H9 (cell line): ENCODE measurements around the gene BCAP29. TPM values are rescaled to one million over a fixed set of nuclear protein-coding genes. Genes with fewer than 3 reads are reported as not detected.

Source experiments
- DNase-seq: peaks from one replicate; pipeline ENCODE4 v3.0.0-alpha.2; 2017
- H2AFZ ChIP-seq: one replicate; pipeline ENCODE4 v1.6.1; 2013; ENCODE audit warnings: mild to moderate bottlenecking, low read length, control low read depth, moderate library complexity
- H2AK5ac ChIP-seq: 2 replicates; pipeline ENCODE4 v1.6.1; 2013; ENCODE audit warnings: low read length, control low read depth, mixed read lengths; ENCODE audit not compliant: insufficient read length
- H2BK120ac ChIP-seq: one replicate; pipeline ENCODE4 v1.6.1; 2013; ENCODE audit warnings: low read depth, mild to moderate bottlenecking, low read length, control low read depth, inconsistent platforms; ENCODE audit not compliant: poor library complexity, severe bottlenecking
- H2BK12ac ChIP-seq: 2 replicates; pipeline ENCODE4 v1.6.1; 2013; ENCODE audit warnings: low read length, control low read depth, mixed read lengths, low read depth; ENCODE audit not compliant: insufficient read length
- H2BK15ac ChIP-seq: 2 replicates; pipeline ENCODE4 v1.6.1; 2013; ENCODE audit warnings: low read depth, low read length, control low read depth
- H2BK20ac ChIP-seq: one replicate; pipeline ENCODE4 v1.6.1; 2013; ENCODE audit warnings: low read depth, mild to moderate bottlenecking, low read length, control low read depth, inconsistent platforms; ENCODE audit not compliant: poor library complexity, severe bottlenecking
- H2BK5ac ChIP-seq: 2 replicates; pipeline ENCODE4 v1.6.1; 2013; ENCODE audit warnings: low read length, control low read depth, mixed read lengths; ENCODE audit not compliant: insufficient read length
- H3K14ac ChIP-seq: 2 replicates; pipeline ENCODE4 v1.6.1; 2013; ENCODE audit warnings: low read length, control low read depth; ENCODE audit not compliant: insufficient read depth
- H3K18ac ChIP-seq: 2 replicates; pipeline ENCODE4 v1.6.1; 2013; ENCODE audit warnings: low read depth, mild to moderate bottlenecking, mixed read lengths, low read length, control low read depth; ENCODE audit not compliant: insufficient read length
- H3K23ac ChIP-seq: 2 replicates; pipeline ENCODE4 v1.6.1; 2013; ENCODE audit warnings: low read length, control low read depth, mixed read lengths, low read depth; ENCODE audit not compliant: insufficient read length
- H3K23me2 ChIP-seq: 2 replicates; pipeline ENCODE4 v1.6.1; 2013; ENCODE audit warnings: low read depth, mild to moderate bottlenecking, mixed read lengths, low read length, control low read depth; ENCODE audit not compliant: insufficient read length, poor library complexity, severe bottlenecking
- H3K27ac ChIP-seq: 2 replicates; pipeline ENCODE4 v1.5.1; 2013; ENCODE audit warnings: low read length, control low read depth, mixed read lengths, low read depth; ENCODE audit not compliant: insufficient read length
- H3K27me3 ChIP-seq: 2 replicates; pipeline ENCODE4 v1.6.1; 2013; ENCODE audit warnings: low read length, control low read depth, inconsistent platforms; ENCODE audit not compliant: insufficient read depth
- H3K4ac ChIP-seq: 2 replicates; pipeline ENCODE4 v1.6.1; 2013; ENCODE audit warnings: low read depth, mild to moderate bottlenecking, control low read depth, inconsistent platforms, low read length, moderate library complexity
- H3K4me1 ChIP-seq: 2 replicates; pipeline ENCODE4 v1.6.1; 2013; ENCODE audit warnings: low read length, control low read depth, inconsistent platforms; ENCODE audit not compliant: insufficient read depth
- H3K4me2 ChIP-seq: 2 replicates; pipeline ENCODE4 v1.6.1; 2013; ENCODE audit warnings: low read length, control low read depth, mixed read lengths; ENCODE audit not compliant: insufficient read length, insufficient read depth
- H3K56ac ChIP-seq: 2 replicates; pipeline ENCODE4 v1.6.1; 2013; ENCODE audit warnings: low read depth, mild to moderate bottlenecking, mixed read lengths, low read length, control low read depth; ENCODE audit not compliant: insufficient read length
- H3K79me1 ChIP-seq: 2 replicates; pipeline ENCODE4 v1.6.1; 2013; ENCODE audit warnings: low read depth, mild to moderate bottlenecking, moderate library complexity, low read length, control low read depth, inconsistent platforms; ENCODE audit not compliant: insufficient read depth, poor library complexity, severe bottlenecking
- H3K79me2 ChIP-seq: 2 replicates; pipeline ENCODE4 v1.6.1; 2013; ENCODE audit warnings: low read length, control low read depth, inconsistent platforms; ENCODE audit not compliant: insufficient read depth
- H3K9ac ChIP-seq: 2 replicates; pipeline ENCODE4 v1.6.1; 2013; ENCODE audit warnings: low read length, control low read depth, mixed read lengths; ENCODE audit not compliant: insufficient read length; ENCODE audit errors: extremely low read depth
- H3K9me3 ChIP-seq: one replicate; pipeline ENCODE4 v1.6.1; 2013; ENCODE audit warnings: low read depth, low read length, inconsistent platforms; ENCODE audit not compliant: control insufficient read depth
- H3T11ph ChIP-seq: one replicate; pipeline ENCODE4 v1.6.1; 2013; ENCODE audit warnings: mild to moderate bottlenecking, low read length, control low read depth, inconsistent platforms
- H4K20me1 ChIP-seq: one replicate; pipeline ENCODE4 v1.6.1; 2013; ENCODE audit not compliant: control insufficient read depth, insufficient read length, insufficient read depth
- H4K5ac ChIP-seq: 2 replicates; pipeline ENCODE4 v1.6.1; 2013; ENCODE audit warnings: low read depth, mild to moderate bottlenecking, mixed read lengths, low read length, control low read depth; ENCODE audit not compliant: insufficient read length
- H4K8ac ChIP-seq: replicated peaks from 2 replicates; pipeline ENCODE4 v1.6.1; 2013; ENCODE audit warnings: low read length, control low read depth, mixed read lengths, low read depth; ENCODE audit not compliant: insufficient read length
- H4K91ac ChIP-seq: 2 replicates; pipeline ENCODE4 v1.6.1; 2013; ENCODE audit warnings: low read depth, mild to moderate bottlenecking, moderate library complexity, mixed read lengths, low read length, control low read depth; ENCODE audit not compliant: insufficient read length
- H3K27ac Mint-ChIP-seq, 3 experiments: 2 replicates in 2 of 3; 3 replicates in 1 of 3; pipeline ENCODE4 v1.8.0; 2020 to 2021; ENCODE audit warnings: mixed read lengths in 3 of 3, mild to moderate bottlenecking in 1 of 3, moderate library complexity in 1 of 3
- H3K27me3 Mint-ChIP-seq: 2 replicates; pipeline ENCODE4 v1.8.0; 2021; ENCODE audit warnings: low read depth, mild to moderate bottlenecking, moderate library complexity, mixed read lengths
- H3K36me3 Mint-ChIP-seq, 3 experiments: 2 replicates in 2 of 3; 3 replicates in 1 of 3; pipeline ENCODE4 v1.8.0; 2020 to 2021; ENCODE audit warnings: low read depth in 3 of 3, mixed read lengths in 3 of 3; ENCODE audit not compliant: insufficient read depth in 1 of 3
- H3K4me1 Mint-ChIP-seq, 2 experiments: 2 replicates each; pipeline ENCODE4 v1.8.0; 2020; ENCODE audit warnings: mixed read lengths in 2 of 2
- H3K4me3 Mint-ChIP-seq, 2 experiments: 2 replicates in 1 of 2; 3 replicates in 1 of 2; pipeline ENCODE4 v1.8.0; 2020 to 2021; ENCODE audit warnings: mild to moderate bottlenecking in 2 of 2, mixed read lengths in 2 of 2, moderate library complexity in 1 of 2
- H3K9me3 Mint-ChIP-seq, 2 experiments: 2 replicates in 1 of 2; 3 replicates in 1 of 2; pipeline ENCODE4 v1.8.0; 2020; ENCODE audit warnings: mild to moderate bottlenecking in 2 of 2, mixed read lengths in 2 of 2, moderate library complexity in 1 of 2
- CTCF ChIP-seq: fragments of 200-600 bp; sonication (generic); conservative IDR thresholded peaks from 3 replicates; pipeline ENCODE4 v1.8.0; 2021; ENCODE audit warnings: antibody characterized with exemption, mild to moderate bottlenecking
- WGBS: extraction: QIAGEN DNeasy Blood & Tissue Kit; methylation state at CpG from one replicate; pipeline ENCODE4 v1.1.7; 2013; ENCODE audit warnings: missing lambda C conversion rate, low lambda C conversion rate, mixed read lengths; ENCODE audit not compliant: insufficient read length; ENCODE audit errors: extremely low coverage; 5-methylcytosine and 5-hydroxymethylcytosine counted together
- total RNA-seq: library from RNA; stranded (reverse); gene quantifications from 2 replicates; pipeline ENCODE4 v1.2.1, GENCODE V29; 2021

Gene BCAP29
- total RNA-seq, 1 experiment from 2014 or later: 30.6 TPM

GRCh38 chr7:107570298-107570697 lies 9.7 kb upstream of the BCAP29 start:
- WGBS: no CpG with 5 or more reads among the region's 2 CpGs
- Mint-ChIP-seq H3K4me1 (no peaks in the 10 kb centered on the region; a peak in 1 of 4 replicates), H3K9me3 (no peaks in the 10 kb centered on the region), H3K4me3 (no peak overlapping the region), H3K27ac (no peak overlapping the region), H3K27me3 (no peaks in the 10 kb centered on the region), H3K36me3 (peaks cover 5 to 27% (median 21%) of the 10 kb centered on the region in 3 experiments)
- Histone ChIP-seq H3K23me2 (no peaks in the 10 kb centered on the region), H3K79me1 (no peaks in the 10 kb centered on the region), H3K79me2 (no peaks in the 10 kb centered on the region), H3K27me3 (no peaks in the 10 kb centered on the region), H4K91ac (no peak overlapping the region), H3K9me3 (no peaks in the 10 kb centered on the region), H4K20me1 (no peaks in the 10 kb centered on the region), H2BK15ac (no peak overlapping the region), H2AK5ac (no peak overlapping the region), H4K8ac (no peak overlapping the region), H2BK5ac (no peak overlapping the region), H4K5ac (no peak overlapping the region), H3K56ac (no peak overlapping the region), H3K4me1 (no peaks in the 10 kb centered on the region), H3K4ac (no peak overlapping the region), H2AFZ (no peak overlapping the region), H3K4me2 (no peak overlapping the region), H3K27ac (no peak overlapping the region), H2BK120ac (no peak overlapping the region), H3K18ac (no peak overlapping the region), H3K9ac (no peak overlapping the region), H2BK20ac (no peak overlapping the region), H3K14ac (no peak overlapping the region), H2BK12ac (no peak overlapping the region), H3T11ph (no peak overlapping the region), H3K23ac (no peak overlapping the region)
- DNase-seq: no peak
- no peak for TF ChIP-seq CTCF
